Neural cell (in vitro differentiated cells): ENCODE measurements around the gene TTF1. TPM values are rescaled to one million over a fixed set of nuclear protein-coding genes. Genes with fewer than 3 reads are reported as not detected.

Experiments used
- H2AFZ ChIP-seq: fragments of 200-600, 300-800 bp; sonication (generic), shearing (Covaris generic); 2 replicates; pipeline ENCODE4 v1.6.0; 2014; ENCODE audit warnings: low read depth, mild to moderate bottlenecking, antibody characterized with exemption, low read length, moderate library complexity
- H3F3A ChIP-seq: fragments of 200-600 bp; shearing (Covaris generic); 2 replicates; pipeline ENCODE4 v1.6.1; 2016; ENCODE audit warnings: mild to moderate bottlenecking, moderate library complexity, mixed read lengths, antibody characterized with exemption, low read length; ENCODE audit not compliant: insufficient read depth, poor library complexity, severe bottlenecking
- H3K27ac ChIP-seq: fragments of 200-600, 300-800 bp; sonication (generic), shearing (Covaris generic); 2 replicates; pipeline ENCODE4 v1.5.1; 2014; ENCODE audit warnings: mild to moderate bottlenecking, low read length, moderate library complexity
- H3K27me3 ChIP-seq: fragments of 300-800, 200-600 bp; sonication (generic), shearing (Covaris generic); 2 replicates; pipeline ENCODE4 v1.6.0; 2014; ENCODE audit warnings: mild to moderate bottlenecking, low read depth, low read length, moderate library complexity; ENCODE audit not compliant: insufficient read depth
- H3K36me3 ChIP-seq: fragments of 300-800, 200-600 bp; sonication (generic), shearing (Covaris generic); 2 replicates; pipeline ENCODE4 v1.5.1; 2014; ENCODE audit warnings: mild to moderate bottlenecking, antibody characterized with exemption, low read length, moderate library complexity; ENCODE audit not compliant: insufficient read depth
- H3K4me2 ChIP-seq: fragments of 300-800, 200-600 bp; sonication (generic), shearing (Covaris generic); 2 replicates; pipeline ENCODE4 v1.6.0; 2014; ENCODE audit warnings: mild to moderate bottlenecking, low read length
- H3K4me3 ChIP-seq: fragments of 300-800, 200-600 bp; sonication (generic), shearing (Covaris generic); 2 replicates; pipeline ENCODE4 v1.5.1; 2014; ENCODE audit warnings: mild to moderate bottlenecking, low read length, moderate library complexity
- H3K79me2 ChIP-seq: fragments of 200-600 bp; shearing (Covaris generic); replicated peaks from 2 replicates; pipeline ENCODE4 v1.6.0; 2014; ENCODE audit warnings: mild to moderate bottlenecking, low read length, moderate library complexity; ENCODE audit not compliant: insufficient read depth
- H3K9ac ChIP-seq: fragments of 300-800, 200-600 bp; sonication (generic), shearing (Covaris generic); 2 replicates; pipeline ENCODE4 v1.6.1; 2016; ENCODE audit warnings: mild to moderate bottlenecking, low read length, mixed read lengths
- H3K9me2 ChIP-seq: fragments of 200-600 bp; shearing (Covaris generic); 2 replicates; pipeline ENCODE4 v1.6.1; 2016; ENCODE audit warnings: mild to moderate bottlenecking, low read length, mixed read lengths; ENCODE audit not compliant: insufficient read depth
- H3K9me3 ChIP-seq: fragments of 200-600, 300-800 bp; sonication (generic), shearing (Covaris generic); 2 replicates; pipeline ENCODE4 v1.6.1; 2016; ENCODE audit warnings: mild to moderate bottlenecking, mixed run types, low read length, moderate library complexity, mixed read lengths
- H4K20me1 ChIP-seq: fragments of 200-600 bp; shearing (Covaris generic); 2 replicates; pipeline ENCODE4 v1.6.1; 2016; ENCODE audit warnings: mild to moderate bottlenecking, mixed run types; ENCODE audit not compliant: insufficient read depth
- CTCF ChIP-seq: fragments of 450-650 bp; IDR thresholded peaks from 2 replicates; pipeline ENCODE4 v1.5.1; 2014; ENCODE audit warnings: antibody characterized with exemption, mild to moderate bottlenecking, moderate library complexity; ENCODE audit not compliant: poor library complexity, severe bottlenecking
- EP300 ChIP-seq: fragments of 450-650 bp; conservative IDR thresholded peaks from 2 replicates; pipeline ENCODE4 v1.6.1; 2014; ENCODE audit warnings: antibody characterized with exemption, mild to moderate bottlenecking, moderate library complexity; ENCODE audit not compliant: poor library complexity, severe bottlenecking
- EZH2 ChIP-seq: fragments of 200-600, 300-800 bp; shearing (Covaris generic), sonication (generic); IDR thresholded peaks from 2 replicates; pipeline ENCODE4 v1.6.1; 2014; ENCODE audit warnings: antibody characterized with exemption, low read length, borderline replicate concordance, mild to moderate bottlenecking; ENCODE audit not compliant: insufficient read depth, poor library complexity, severe bottlenecking
- MXI1 ChIP-seq: fragments of 450-650 bp; conservative IDR thresholded peaks from 2 replicates; pipeline ENCODE4 v1.6.1; 2014; ENCODE audit warnings: antibody characterized with exemption, mild to moderate bottlenecking; ENCODE audit not compliant: poor library complexity, severe bottlenecking
- RAD21 ChIP-seq: fragments of 450-650 bp; conservative IDR thresholded peaks from 2 replicates; pipeline ENCODE4 v1.6.1; 2014; ENCODE audit warnings: antibody characterized with exemption, mild to moderate bottlenecking, moderate library complexity
- REST ChIP-seq: IDR thresholded peaks from 2 replicates; pipeline ENCODE4 v1.6.1; 2012; ENCODE audit warnings: borderline replicate concordance
- SMC3 ChIP-seq: fragments of 450-650 bp; conservative IDR thresholded peaks from 2 replicates; pipeline ENCODE4 v1.6.1; 2014; ENCODE audit warnings: antibody characterized with exemption, mild to moderate bottlenecking, moderate library complexity; ENCODE audit not compliant: poor library complexity
- TAF1 ChIP-seq: IDR thresholded peaks from 2 replicates; pipeline ENCODE4 v1.6.1; 2012; ENCODE audit warnings: low read depth
- polyA plus RNA-seq: library from polyadenylated mRNA; depleted of rRNA; stranded (reverse); fragments of >200 nt; gene quantifications from 2 replicates; pipeline ENCODE4 v1.2.3, GENCODE V29; 2014

Gene TTF1
- polyA plus RNA-seq, 1 donor from 2014 or later, result 27.1 TPM

- H4K20me1 ChIP-seq, result no peaks in the 10 kb centered on the region
- H3K27ac ChIP-seq, result no peak overlapping the region
- no peak overlapping the region for H3K9ac ChIP-seq
- no peaks in the 10 kb centered on the region for H3K36me3 ChIP-seq
- no peak for TF ChIP-seq REST
- TF ChIP-seq MXI1, result no peak
- no peak for TF ChIP-seq EP300
- TF ChIP-seq EZH2, result no peak
- no peak for TF ChIP-seq SMC3
- no peak for TF ChIP-seq TAF1
- no peak for TF ChIP-seq RAD21
- peaks cover 17% of the 10 kb centered on the region for H3K79me2 ChIP-seq
- no peak overlapping the region for H3K4me3 ChIP-seq
- H3K4me2 ChIP-seq, result no peak overlapping the region
- H3K9me2 ChIP-seq, result no peaks in the 10 kb centered on the region
- H3F3A ChIP-seq, result no peaks in the 10 kb centered on the region
- no peaks in the 10 kb centered on the region for H3K27me3 ChIP-seq
- H3K9me3 ChIP-seq, result no peaks in the 10 kb centered on the region
- no peak overlapping the region for H2AFZ ChIP-seq
Observed at GRCh38 chr9:132357764-132358163, 48.9 kb downstream of the TTF1 start.

- no peak overlapping the region for H3K4me2 ChIP-seq
- H3K9me2 ChIP-seq, result no peaks in the 10 kb centered on the region
- H3K4me3 ChIP-seq, result no peak overlapping the region
- no peak overlapping the region for H3K27ac ChIP-seq
- no peak for TF ChIP-seq REST
- TF ChIP-seq MXI1, result no peak
- no peak for TF ChIP-seq TAF1
- TF ChIP-seq SMC3, result no peak
- no peak for TF ChIP-seq RAD21
- TF ChIP-seq CTCF, result no peak
- H3K36me3 ChIP-seq, result no peaks in the 10 kb centered on the region
- no peak overlapping the region for H2AFZ ChIP-seq
- peaks cover 19% of the 10 kb centered on the region for H3K79me2 ChIP-seq
- no peaks in the 10 kb centered on the region for H3K9me3 ChIP-seq
- H3K9ac ChIP-seq, result no peak overlapping the region
- H4K20me1 ChIP-seq, result no peaks in the 10 kb centered on the region
- H3K27me3 ChIP-seq, result no peaks in the 10 kb centered on the region
- H3F3A ChIP-seq, result no peaks in the 10 kb centered on the region
Observed at GRCh38 chr9:132356324-132356924, 50.2 kb downstream of the TTF1 start.
